Transverse colon (tissue), 4 donors: ENCODE results near the gene NRP1. TPM values are rescaled to one million over a fixed set of nuclear protein-coding genes. Genes with fewer than 3 reads are reported as not detected.

Source experiments
- DNase-seq: peaks from one replicate; pipeline ENCODE4 v3.0.0-alpha.2; 2019
- H3K27ac ChIP-seq, 4 donors: fragments of 200-600 bp; sonication (generic); 2 replicates each; pipeline ENCODE4 v1.5.1; 2016 to 2018; ENCODE audit warnings: inconsistent platforms in 4 of 4
- H3K27me3 ChIP-seq: fragments of 200-600 bp; sonication (generic); 2 replicates; pipeline ENCODE4 v1.5.1; 2017; ENCODE audit warnings: inconsistent platforms
- H3K36me3 ChIP-seq, 4 donors: fragments of 200-600 bp; sonication (generic); 2 replicates each; pipeline ENCODE4 v1.5.1; 2017 to 2019; ENCODE audit warnings: inconsistent platforms in 4 of 4
- H3K4me1 ChIP-seq, 4 donors: fragments of 200-600 bp; sonication (generic); 2 replicates each; pipeline ENCODE4 v1.5.1; 2017 to 2020; ENCODE audit warnings: inconsistent platforms in 4 of 4
- H3K4me3 ChIP-seq, 4 donors: fragments of 200-600 bp; sonication (generic); 1 replicate in 1 of 4; 2 replicates in 3 of 4; pipeline versions ENCODE4 v1.5.1 to v1.6.1; 2017 to 2019; ENCODE audit warnings: inconsistent platforms in 4 of 4
- H3K9me3 ChIP-seq, 2 donors: fragments of 200-600 bp; sonication (generic); 2 replicates each; pipeline ENCODE4 v1.5.1; 2017 to 2019; ENCODE audit warnings: inconsistent platforms in 2 of 2
- CTCF ChIP-seq, 5 experiments: fragments of 200-600 bp in 3 of 5; fragments of 450-650 bp in 2 of 5; sonication (generic) in 3 of 5; IDR thresholded peaks; 1 replicate in 2 of 5; 2 replicates in 3 of 5; pipeline ENCODE4 v1.5.1; 2016 to 2017; ENCODE audit warnings: antibody characterized with exemption in 5 of 5, inconsistent platforms in 3 of 5, mild to moderate bottlenecking in 2 of 5, moderate library complexity in 1 of 5
- EP300 ChIP-seq: sonication (generic); formaldehyde crosslinking; IDR thresholded peaks from one replicate; pipeline ENCODE4 v1.6.1; 2017; ENCODE audit warnings: antibody characterized with exemption, low read depth
- POLR2A ChIP-seq: fragments of 450-650 bp; IDR thresholded peaks from one replicate; pipeline ENCODE4 v1.6.1; 2016; ENCODE audit warnings: antibody characterized with exemption, mild to moderate bottlenecking, moderate library complexity
- POLR2AphosphoS5 ChIP-seq, 3 donors: sonication (generic); formaldehyde crosslinking; IDR thresholded peaks; one replicate each; pipeline ENCODE4 v1.6.1; 2016; ENCODE audit warnings: antibody characterized with exemption in 3 of 3
- WGBS, 2 donors: methylation state at CpG; one replicate each; pipeline ENCODE4 v1.1.5; 2018; ENCODE audit warnings: low coverage in 1 of 2; 5-methylcytosine and 5-hydroxymethylcytosine counted together
- in situ Hi-C, 4 donors: fragments of 200-750 bp; cut with MboI; loops; one replicate each; pipeline versions ENCODE4 v1.15.0 to v1.15.1; 2017; ENCODE audit warnings: low sequenced_read_pairs in 3 of 4, low pct_ligation_motif_present in 1 of 4, low pct_unique_long_range_greater_than_20kb in 1 of 4
- intact Hi-C: fragments of 100-400 bp; cut with DNase I; formaldehyde crosslinking; loops from one replicate; pipeline ENCODE4 v1.15.1; 2023; ENCODE audit warnings: low total_unique reads
- total RNA-seq, 4 donors: library from RNA; depleted of rRNA; stranded (reverse); fragments of >200 nt; gene quantifications; one replicate each; pipeline ENCODE4 v1.1.0, GENCODE V29; 2016

Gene NRP1
- total RNA-seq, 4 donors from 2014 or later, result 14.1 to 35.5 (median 19.5) TPM

- WGBS, 2 donors, result 73 to 76% methylated on average over 8 of the region's 8 CpGs
- in situ Hi-C loops, result no loop called here
- H3K9me3 ChIP-seq, result no peaks in the 10 kb centered on the region
These were observed 85.3 kb downstream of the NRP1 start for GRCh38 chr10:33249137-33249536.

GRCh38 chr10:33248638-33249037 lies 85.8 kb downstream of the NRP1 start:
- 20 to 48% methylated on average over 1 of the region's 1 CpG for WGBS, 2 donors
- no peak for DNase-seq
- Histone ChIP-seq H3K4me3 (no peak overlapping the region), H3K9me3 (no peaks in the 10 kb centered on the region), H3K36me3 (peaks cover 0 to 4% (median 0%) of the 10 kb centered on the region in 4 donors), H3K27ac (peak overlapping the region in 3 of 4 donors; percentile 39 to 42 (median 42)), H3K4me1 (peaks cover 0 to 11% (median 2%) of the 10 kb centered on the region in 4 donors), H3K27me3 (no peaks in the 10 kb centered on the region)
- in situ Hi-C loops, result no loop called here
- intact Hi-C loops, result no loop called here
- TF ChIP-seq CTCF (IDR thresholded peaks at IDR 0.05) (no peak), POLR2A (no peak), EP300 (no peak), POLR2AphosphoS5 (IDR thresholded peaks at IDR 0.05) (no peak)

More at GRCh38 chr10:33249137-33249536, 85.3 kb downstream of the NRP1 start:
- no peaks in the 10 kb centered on the region for H3K27me3 ChIP-seq
- H3K4me3 ChIP-seq, result no peak overlapping the region
- H3K36me3 ChIP-seq, result peaks cover 0 to 4% (median 0%) of the 10 kb centered on the region in 4 donors
- no peak for TF ChIP-seq POLR2AphosphoS5 (IDR thresholded peaks at IDR 0.05)
- no peak for TF ChIP-seq EP300
- no peak for TF ChIP-seq POLR2A
- intact Hi-C loops, result no loop called here
- H3K27ac ChIP-seq, result peak overlapping the region in 2 of 4 donors; percentile 39 to 42
- no peak for DNase-seq
- H3K4me1 ChIP-seq, result peaks cover 0 to 11% (median 2%) of the 10 kb centered on the region in 4 donors

- Histone ChIP-seq H3K36me3 (peaks cover 0 to 4% (median 0%) of the 10 kb centered on the region in 4 donors), H3K9me3 (no peaks in the 10 kb centered on the region), H3K27ac (no peak overlapping the region), H3K27me3 (no peaks in the 10 kb centered on the region), H3K4me1 (peaks cover 0 to 11% (median 2%) of the 10 kb centered on the region in 4 donors), H3K4me3 (no peak overlapping the region)
- 58 to 91% methylated on average over 6 to 11 of the region's 11 CpGs for WGBS, 2 donors
- DNase-seq, result no peak
- TF ChIP-seq CTCF (IDR thresholded peaks at IDR 0.05), result no peak
- no peak for TF ChIP-seq POLR2AphosphoS5 (IDR thresholded peaks at IDR 0.05)
- TF ChIP-seq EP300, result no peak
- TF ChIP-seq POLR2A, result no peak
- intact Hi-C loops (no loop called here), in situ Hi-C loops (no loop called here)
These were observed 87.1 kb downstream of the NRP1 start for GRCh38 chr10:33247221-33247922.

GRCh38 chr10:33245343-33245742 lies 89.1 kb downstream of the NRP1 start:
- 71 to 75% methylated on average over 1 of the region's 1 CpG for WGBS, 2 donors
- TF ChIP-seq POLR2A (no peak), POLR2AphosphoS5 (IDR thresholded peaks at IDR 0.05) (no peak), CTCF (IDR thresholded peaks at IDR 0.05) (no peak), EP300 (no peak)
- H3K4me1 ChIP-seq, result peaks cover 0 to 11% (median 2%) of the 10 kb centered on the region in 4 donors
- in situ Hi-C loops (no loop called here), intact Hi-C loops (no loop called here)
- no peaks in the 10 kb centered on the region for H3K36me3 ChIP-seq
- no peak overlapping the region for H3K4me3 ChIP-seq
- H3K27ac ChIP-seq, result no peak overlapping the region
- DNase-seq, result no peak
- no peaks in the 10 kb centered on the region for H3K27me3 ChIP-seq
- no peaks in the 10 kb centered on the region for H3K9me3 ChIP-seq
